ENCODE data around the gene GNE.

Gene GNE

DNA sequence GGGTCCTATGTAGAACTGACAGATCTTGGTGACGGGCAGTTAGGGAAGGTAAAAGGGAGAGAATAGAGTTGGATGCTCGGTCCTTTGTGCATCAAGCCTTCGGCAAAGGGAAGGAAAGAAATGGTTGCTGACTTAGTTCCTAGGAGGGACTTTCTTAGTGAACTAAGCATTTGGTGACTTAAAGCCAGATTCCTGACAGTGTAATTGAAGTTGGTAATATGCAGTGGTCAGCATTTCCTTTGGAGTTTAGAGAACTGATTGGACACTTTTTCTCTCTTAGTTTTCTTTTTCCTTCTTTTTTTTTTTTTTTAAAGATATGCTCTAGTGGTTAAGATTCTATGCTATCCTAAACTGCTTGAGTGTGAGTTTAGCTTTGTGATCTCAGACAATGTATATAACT, 65.2 kb downstream of the GNE start:
- H3K27ac ChIP-seq (ENCODE audit: low read depth, low read length), result no peak overlapping the region
- H3K79me2 ChIP-seq (ENCODE audit: control insufficient read depth, low read length), result peaks cover 72% of the 10 kb centered on the region

DNA sequence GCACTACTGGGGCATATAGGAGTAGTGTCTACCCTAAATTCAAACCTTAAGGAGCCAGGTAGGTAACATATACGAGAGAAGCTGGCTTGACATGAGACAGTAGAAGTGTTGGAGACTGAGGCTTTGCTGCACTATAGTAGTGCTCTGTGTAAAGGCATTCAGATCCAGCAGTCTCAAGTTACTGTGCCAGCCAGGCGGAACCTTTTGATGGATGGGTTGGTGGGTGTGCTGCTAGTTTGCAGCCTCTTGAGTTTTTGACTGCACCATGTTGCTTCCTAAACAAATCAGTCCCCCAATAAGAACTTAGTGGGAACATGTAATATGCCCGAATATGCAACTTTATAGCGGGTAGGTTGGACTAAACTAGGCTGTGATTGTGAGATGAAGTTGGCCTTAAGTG, 66.1 kb downstream of the GNE start:
- H3K79me2 ChIP-seq (ENCODE audit: control insufficient read depth, low read length), result peaks cover 64% of the 10 kb centered on the region
- H3K36me3 ChIP-seq (ENCODE audit: control insufficient read depth, low read length), result peaks cover 53% of the 10 kb centered on the region
- H3K9me3 ChIP-seq (ENCODE audit: control insufficient read depth, insufficient read depth, low read length), result no peaks in the 10 kb centered on the region
- H3K9me2 ChIP-seq (replicated peaks; ENCODE audit: control insufficient read depth, low read length), result no peaks in the 10 kb centered on the region
- H3K4me1 ChIP-seq (ENCODE audit: control insufficient read depth, low read length), result peaks cover 38% of the 10 kb centered on the region
- TF ChIP-seq CTCF (IDR thresholded peaks at IDR 0.05; ENCODE audit: low read depth, low read length, poor library complexity, severe bottlenecking), result no peak
- no peak for TF ChIP-seq EZH2phosphoT487 (IDR thresholded peaks at IDR 0.05; ENCODE audit: borderline replicate concordance, low read length)
- no peaks in the 10 kb centered on the region for H3F3A ChIP-seq (ENCODE audit: control insufficient read depth, insufficient read depth)
- peak overlapping the region; percentile 94 for H3K4me2 ChIP-seq (ENCODE audit: low read length)
- H4K20me1 ChIP-seq (ENCODE audit: control insufficient read depth, insufficient read depth, low read depth, low read length), result peaks cover 23% of the 10 kb centered on the region; the same call in 1 of the 2 replicates
- H3K27ac ChIP-seq (ENCODE audit: low read depth, low read length), result no peak overlapping the region
- no peaks in the 10 kb centered on the region for H3K27me3 ChIP-seq (ENCODE audit: control insufficient read depth, low read length)
- H3K4me3 ChIP-seq (ENCODE audit: low read length), result peak overlapping the region; percentile 84

More for the DNA sequence above, 65.2 kb downstream of the GNE start:
- Histone ChIP-seq H3F3A (ENCODE audit: control insufficient read depth, insufficient read depth) (no peaks in the 10 kb centered on the region), H3K4me2 (ENCODE audit: low read length) (peak overlapping the region; percentile 94), H3K4me1 (ENCODE audit: control insufficient read depth, low read length) (peaks cover 32% of the 10 kb centered on the region), H3K27me3 (ENCODE audit: control insufficient read depth, low read length) (no peaks in the 10 kb centered on the region), H3K36me3 (ENCODE audit: control insufficient read depth, low read length) (peaks cover 61% of the 10 kb centered on the region), H4K20me1 (ENCODE audit: control insufficient read depth, insufficient read depth, low read depth, low read length) (peaks cover 23% of the 10 kb centered on the region; the same call in 1 of the 2 replicates), H3K9me3 (ENCODE audit: control insufficient read depth, insufficient read depth, low read length) (no peaks in the 10 kb centered on the region), H3K9me2 (replicated peaks; ENCODE audit: control insufficient read depth, low read length) (no peaks in the 10 kb centered on the region), H3K4me3 (ENCODE audit: low read length) (peak overlapping the region; percentile 84)
- TF ChIP-seq CTCF (IDR thresholded peaks at IDR 0.05; ENCODE audit: low read depth, low read length, poor library complexity, severe bottlenecking) (no peak), EZH2phosphoT487 (IDR thresholded peaks at IDR 0.05; ENCODE audit: borderline replicate concordance, low read length) (no peak)

DNA sequence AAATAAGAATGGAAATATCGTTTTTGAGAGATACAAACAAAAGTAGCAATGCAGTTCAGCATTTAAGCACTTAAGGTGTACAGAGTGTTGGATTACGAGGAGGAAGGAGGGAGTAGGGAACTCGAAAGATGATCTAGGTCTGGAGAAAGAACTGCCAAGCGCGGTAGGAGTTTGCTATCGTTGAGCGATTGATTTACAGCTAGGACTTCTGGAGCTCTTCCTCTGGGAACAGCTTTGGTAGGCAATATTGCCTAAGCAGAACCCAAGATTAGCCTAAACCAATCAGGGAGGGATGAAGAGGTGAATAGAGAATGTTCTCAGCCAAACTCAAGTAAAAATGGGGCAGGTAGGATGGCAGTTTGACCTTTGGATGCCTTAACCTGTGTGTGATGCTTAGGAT, 66.6 kb downstream of the GNE start:
- Histone ChIP-seq H3K79me2 (ENCODE audit: control insufficient read depth, low read length) (peaks cover 59% of the 10 kb centered on the region), H3K27me3 (ENCODE audit: control insufficient read depth, low read length) (no peaks in the 10 kb centered on the region), H3K9me3 (ENCODE audit: control insufficient read depth, insufficient read depth, low read length) (no peaks in the 10 kb centered on the region), H3K4me1 (ENCODE audit: control insufficient read depth, low read length) (peaks cover 40% of the 10 kb centered on the region), H3K9me2 (replicated peaks; ENCODE audit: control insufficient read depth, low read length) (no peaks in the 10 kb centered on the region), H4K20me1 (ENCODE audit: control insufficient read depth, insufficient read depth, low read depth, low read length) (peaks cover 23% of the 10 kb centered on the region; the same call in 1 of the 2 replicates), H3K4me2 (ENCODE audit: low read length) (peak overlapping the region; percentile 94), H3F3A (ENCODE audit: control insufficient read depth, insufficient read depth) (no peaks in the 10 kb centered on the region), H3K4me3 (ENCODE audit: low read length) (peak overlapping the region; percentile 84), H3K27ac (ENCODE audit: low read depth, low read length) (peak overlapping the region; percentile 60), H3K36me3 (ENCODE audit: control insufficient read depth, low read length) (peaks cover 48% of the 10 kb centered on the region)
- TF ChIP-seq EZH2phosphoT487 (IDR thresholded peaks at IDR 0.05; ENCODE audit: borderline replicate concordance, low read length), result no peak
- TF ChIP-seq CTCF (IDR thresholded peaks at IDR 0.05; ENCODE audit: low read depth, low read length, poor library complexity, severe bottlenecking), result no peak

Measured in DOHH2 (cell line).